GM19043 (cell line): ENCODE data around the gene AICDA.
"Not testable (repeated sequence)": the region's sequence is repeated elsewhere in the genome, so short reads cannot be mapped to it uniquely, and the experiment has no call there.

Experiments
- ATAC-seq: cut with Tn5 transposase; IDR thresholded peaks from one replicate; pipeline ENCODE4 v1.9.1; 2021; ENCODE audit warnings: low read depth; ENCODE audit not compliant: unreplicated experiment

The AICDA gene

GRCh38 chr12:8612629-8613028 lies at the start of gene AICDA:
TSS of gene AICDA (minus strand) at chr12:8612859. CDS start at chr12:8612767, 92 bp downstream.
- peak; percentile 34 for ATAC-seq

- ATAC-seq = no peak
These were observed 49.1 kb upstream of the AICDA start for GRCh38 chr12:8661751-8662150.

GRCh38 chr12:8661016-8661415 lies 48.4 kb upstream of the AICDA start:
- ATAC-seq = no peak

GRCh38 chr12:8658346-8658745 lies 45.7 kb upstream of the AICDA start:
- no peak for ATAC-seq

- no peak for ATAC-seq
These were observed 42.8 kb upstream of the AICDA start for GRCh38 chr12:8655421-8655820.

GRCh38 chr12:8648576-8649205 lies 36.0 kb upstream of the AICDA start:
- ATAC-seq = peak; percentile 68

GRCh38 chr12:8647968-8648367 lies 35.3 kb upstream of the AICDA start:
- no peak for ATAC-seq

- ATAC-seq = peak; percentile 61
These were observed 31.9 kb upstream of the AICDA start for GRCh38 chr12:8644345-8645248.

- no peak for ATAC-seq
These were observed 30.1 kb upstream of the AICDA start for GRCh38 chr12:8642775-8643174.

DNA sequence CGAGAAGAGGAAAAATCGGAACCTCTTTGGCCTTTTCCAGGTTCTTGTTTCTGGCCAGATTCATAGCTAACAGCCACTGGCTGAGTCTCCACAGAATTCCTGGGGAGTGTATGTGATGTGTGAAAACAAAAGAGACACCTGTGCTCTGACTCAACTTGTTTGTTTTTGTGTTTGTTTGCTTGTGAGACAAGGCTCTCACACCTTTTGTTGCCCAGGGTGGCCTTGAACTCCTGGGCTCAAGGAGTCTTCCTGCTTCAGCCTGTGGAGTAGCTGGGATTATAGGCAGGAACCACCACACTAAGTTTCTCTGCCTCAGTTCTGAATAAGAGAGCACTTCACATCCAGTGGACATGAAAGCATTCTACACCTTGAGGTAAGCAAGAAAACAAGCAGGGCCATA lies 27.3 kb upstream of the AICDA start:
- ATAC-seq = no peak

GRCh38 chr12:8638951-8639350 lies 26.3 kb upstream of the AICDA start:
- ATAC-seq = no peak

GRCh38 chr12:8637666-8638065 lies 25.0 kb upstream of the AICDA start:
- ATAC-seq = no peak

DNA sequence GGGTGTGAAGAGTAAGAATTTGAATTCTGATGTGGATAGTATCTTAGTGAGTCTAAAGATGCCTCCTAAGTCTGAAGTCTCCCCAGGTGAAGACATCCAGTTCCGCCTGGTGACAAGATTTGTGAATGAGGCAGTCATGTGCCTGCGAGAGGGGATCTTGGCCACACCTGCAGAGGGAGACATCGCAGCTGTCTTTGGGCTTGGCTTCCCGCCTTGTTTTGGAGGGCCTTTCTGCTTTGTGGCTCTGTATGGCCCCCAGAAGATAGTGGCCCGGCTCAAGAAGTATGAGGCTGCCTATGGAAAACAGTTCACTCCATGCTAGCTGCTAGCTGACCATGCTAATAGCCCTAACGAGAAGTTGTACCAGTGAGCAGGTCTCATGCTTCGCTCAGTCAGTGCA lies 24.6 kb upstream of the AICDA start:
- no peak for ATAC-seq

DNA sequence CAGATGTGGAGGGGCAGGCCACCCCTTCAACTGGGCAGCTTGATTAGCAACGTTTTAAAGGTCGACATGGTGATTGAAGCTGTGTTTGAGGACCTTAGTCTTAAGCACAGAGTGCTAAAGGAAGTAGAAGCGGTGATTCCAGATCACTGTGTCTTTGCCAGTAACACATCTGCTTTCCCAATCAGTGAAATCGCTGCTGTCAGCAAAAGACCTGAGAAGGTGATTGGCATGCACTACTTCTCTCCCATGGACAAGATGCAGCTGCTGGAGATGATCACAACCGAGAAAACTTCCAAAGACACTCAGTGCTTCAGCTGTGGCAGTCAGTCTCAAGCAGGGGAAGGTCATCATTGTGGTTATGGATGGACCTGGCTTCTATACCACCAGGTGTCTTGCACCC lies 23.9 kb upstream of the AICDA start:
- ATAC-seq = no peak

DNA sequence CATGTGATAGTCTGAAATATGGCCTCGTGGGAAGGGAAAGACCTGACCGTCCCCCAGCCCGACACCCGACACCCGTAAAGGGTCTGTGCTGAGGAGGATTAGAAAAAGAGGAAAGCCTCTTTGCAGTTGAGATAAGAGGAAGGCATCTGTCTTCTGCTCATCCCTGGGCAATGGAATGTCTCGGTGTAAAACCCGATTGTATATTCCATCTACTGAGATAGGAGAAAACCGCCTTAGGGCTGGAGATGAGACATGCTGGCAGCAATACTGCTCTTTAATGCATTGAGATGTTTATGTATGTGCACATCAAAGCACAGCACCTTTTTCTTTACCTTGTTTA lies 23.3 kb upstream of the AICDA start:
- ATAC-seq = not testable (repeated sequence)

DNA sequence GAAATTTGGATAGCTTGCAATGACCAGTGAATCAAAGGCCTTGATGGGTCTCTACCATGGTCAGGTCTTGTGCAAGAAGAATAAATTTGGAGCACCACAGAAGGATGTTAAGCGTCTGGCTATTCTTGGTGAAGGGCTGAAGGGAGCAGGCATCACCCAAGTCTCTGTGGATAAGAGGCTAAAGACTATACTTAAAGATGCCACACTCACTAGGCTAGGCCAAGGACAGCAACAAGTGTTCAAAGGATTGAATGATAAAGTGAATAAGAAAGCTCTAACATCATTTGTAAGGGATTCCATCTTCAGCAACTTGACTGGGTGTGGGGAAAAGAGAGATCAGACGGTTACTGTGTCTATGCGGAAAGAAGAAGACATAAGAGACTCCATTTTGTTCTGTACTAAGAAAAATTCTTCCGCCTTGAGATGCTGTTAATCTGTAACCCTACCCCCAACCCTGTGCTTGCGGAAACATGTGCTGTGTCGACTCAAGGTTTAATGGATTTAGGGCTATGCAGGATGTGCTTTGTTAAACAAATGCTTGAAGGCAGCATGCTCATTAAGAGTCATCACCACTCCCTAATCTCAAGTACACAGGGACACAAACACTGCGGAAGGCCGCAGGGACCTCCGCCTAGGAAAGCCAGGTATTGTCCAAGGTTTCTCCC lies 22.8 kb upstream of the AICDA start:
- not testable (repeated sequence) for ATAC-seq

GRCh38 chr12:8630131-8630530 lies 17.5 kb upstream of the AICDA start:
- no peak for ATAC-seq

- peak; percentile 91 for ATAC-seq
These were observed 16.9 kb upstream of the AICDA start for GRCh38 chr12:8629486-8630033.

GRCh38 chr12:8628731-8629130 lies 16.1 kb upstream of the AICDA start:
- no peak for ATAC-seq

GRCh38 chr12:8624750-8625149 lies 12.1 kb upstream of the AICDA start:
- not testable (repeated sequence) for ATAC-seq

DNA sequence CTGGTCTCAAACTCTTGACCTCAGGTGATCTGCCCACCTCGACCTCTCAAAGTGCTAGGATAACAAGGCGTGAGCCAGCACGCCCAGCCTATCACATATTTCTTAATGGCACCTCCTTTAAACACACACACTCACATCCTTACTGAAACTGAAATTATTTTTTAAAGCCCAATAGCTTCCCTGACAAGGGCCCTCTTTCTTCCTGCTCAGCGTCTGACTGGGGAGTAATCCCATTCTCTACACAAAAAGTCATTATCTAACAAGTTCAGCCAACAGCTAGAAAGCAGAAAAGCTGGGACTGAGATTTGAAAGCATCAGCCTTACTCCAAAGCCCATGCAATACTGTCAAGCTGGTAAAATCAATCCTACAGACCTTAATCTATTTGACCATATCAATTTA lies 10.0 kb upstream of the AICDA start:
- no peak for ATAC-seq
